Upper lobe of left lung (tissue), 6 donors: Measurements from ENCODE around the gene AHNAK. TPM values are rescaled to one million over a fixed set of nuclear protein-coding genes. Genes with fewer than 3 reads are reported as not detected.

Source experiments
- ATAC-seq, 2 donors: fragments of 200-7000 bp; cut with Tn5 transposase; one replicate each; pipeline ENCODE4 v1.9.1; 2022; ENCODE audit warnings: mild to moderate bottlenecking in 2 of 2, moderate library complexity in 2 of 2; ENCODE audit not compliant: low FRiP score in 2 of 2
- DNase-seq, 2 donors: peaks; one replicate each; pipeline ENCODE4 v3.0.0-alpha.2; 2019 to 2020
- H3K27ac ChIP-seq, 4 donors: fragments of 200-600 bp; sonication (generic); one replicate each; pipeline ENCODE4 v1.5.1; 2016 to 2019
- H3K27me3 ChIP-seq, 4 donors: fragments of 200-600 bp; sonication (generic); one replicate each; pipeline ENCODE4 v1.5.1; 2017 to 2019
- H3K36me3 ChIP-seq, 4 donors: fragments of 200-600 bp; sonication (generic); one replicate each; pipeline ENCODE4 v1.5.1; 2016 to 2019
- H3K4me1 ChIP-seq, 4 donors: fragments of 200-600 bp; sonication (generic); one replicate each; pipeline ENCODE4 v1.5.1; 2018 to 2019
- H3K4me3 ChIP-seq, 4 donors: fragments of 200-600 bp; sonication (generic); one replicate each; pipeline ENCODE4 v1.5.1; 2017 to 2019; ENCODE audit warnings: mild to moderate bottlenecking in 2 of 4, moderate library complexity in 1 of 4
- H3K9me3 ChIP-seq, 4 donors: fragments of 200-600 bp; sonication (generic); one replicate each; pipeline ENCODE4 v1.5.1; 2018 to 2019
- CTCF ChIP-seq, 6 experiments: fragments of 450-650 bp in 4 of 6; fragments of 200-600 bp in 2 of 6; sonication (generic) in 2 of 6; IDR thresholded peaks; one replicate each; pipeline ENCODE4 v1.5.1; 2016 to 2019; ENCODE audit warnings: antibody characterized with exemption in 6 of 6
- EP300 ChIP-seq, 4 donors: sonication (generic); formaldehyde crosslinking; IDR thresholded peaks; one replicate each; pipeline ENCODE4 v1.5.1; 2017; ENCODE audit warnings: antibody characterized with exemption in 4 of 4, control low read depth in 2 of 4
- POLR2A ChIP-seq, 4 donors: fragments of 450-650 bp; IDR thresholded peaks; one replicate each; pipeline ENCODE4 v1.5.1; 2016 to 2017; ENCODE audit warnings: antibody characterized with exemption in 4 of 4, mild to moderate bottlenecking in 2 of 4
- POLR2AphosphoS5 ChIP-seq, 2 donors: sonication (generic); formaldehyde crosslinking; IDR thresholded peaks; one replicate each; pipeline ENCODE4 v1.5.1; 2017; ENCODE audit warnings: antibody characterized with exemption in 2 of 2
- WGBS, 2 donors: methylation state at CpG; one replicate each; pipeline ENCODE4 v1.1.5; 2017 to 2018; 5-methylcytosine and 5-hydroxymethylcytosine counted together
- total RNA-seq, 6 donors: library from RNA; depleted of rRNA in 4 of 6; stranded (reverse); fragments of >200 nt in 4 of 6; gene quantifications; one replicate each; pipeline versions ENCODE4 v1.1.0 to v1.2.1, GENCODE V29; 2016 to 2021
- donor health status: DM: no; HTN: no; CAD: no; lungs with moderate emphysema.
- donor health status: DM: no; HTN: yes; CAD: no; lungs with severe emphysema.

The AHNAK gene
- total RNA-seq, 6 donors from 2014 or later, result 583 to 1,153 (median 829) TPM

GRCh38 chr11:62487738-62488551 lies 58.7 kb downstream of the AHNAK start:
- DNase-seq, result no peak
- no peaks in the 10 kb centered on the region for H3K27me3 ChIP-seq
- H3K4me1 ChIP-seq, result peaks cover 0 to 5% (median 0%) of the 10 kb centered on the region in 4 donors
- TF ChIP-seq POLR2AphosphoS5 (IDR thresholded peaks at IDR 0.05) (no peak), EP300 (IDR thresholded peaks at IDR 0.05) (no peak), CTCF (IDR thresholded peaks at IDR 0.05) (no peak)
- H3K27ac ChIP-seq, result no peak overlapping the region
- H3K36me3 ChIP-seq, result no peaks in the 10 kb centered on the region
- H3K4me3 ChIP-seq, result no peak overlapping the region
- ATAC-seq, result no peak
- 36 to 42% methylated on average over 19 of the region's 19 CpGs for WGBS, 2 donors
- H3K9me3 ChIP-seq, result no peaks in the 10 kb centered on the region

- no peaks in the 10 kb centered on the region for H3K36me3 ChIP-seq
- H3K4me1 ChIP-seq, result peaks cover 0 to 5% (median 0%) of the 10 kb centered on the region in 4 donors
- no peak overlapping the region for H3K4me3 ChIP-seq
- TF ChIP-seq CTCF (IDR thresholded peaks at IDR 0.05) (no peak), POLR2AphosphoS5 (IDR thresholded peaks at IDR 0.05) (no peak), POLR2A (IDR thresholded peaks at IDR 0.05) (no peak), EP300 (IDR thresholded peaks at IDR 0.05) (no peak)
- no peak for ATAC-seq
- no peaks in the 10 kb centered on the region for H3K9me3 ChIP-seq
- 74 to 85% methylated on average over 8 of the region's 8 CpGs for WGBS, 2 donors
- no peak overlapping the region for H3K27ac ChIP-seq
- no peaks in the 10 kb centered on the region for H3K27me3 ChIP-seq
- no peak for DNase-seq
Observed at GRCh38 chr11:62487136-62487535, 59.5 kb downstream of the AHNAK start.

GRCh38 chr11:62484352-62484751 lies 62.3 kb downstream of the AHNAK start:
- Histone ChIP-seq H3K27ac (no peak overlapping the region), H3K4me1 (peaks cover 0 to 6% (median 4%) of the 10 kb centered on the region in 4 donors), H3K36me3 (no peaks in the 10 kb centered on the region), H3K4me3 (no peak overlapping the region), H3K9me3 (no peaks in the 10 kb centered on the region), H3K27me3 (no peaks in the 10 kb centered on the region)
- TF ChIP-seq POLR2A (IDR thresholded peaks at IDR 0.05) (no peak), CTCF (IDR thresholded peaks at IDR 0.05) (no peak), EP300 (IDR thresholded peaks at IDR 0.05) (no peak), POLR2AphosphoS5 (IDR thresholded peaks at IDR 0.05) (no peak)
- 88 to 89% methylated on average over 6 of the region's 6 CpGs for WGBS, 2 donors
- DNase-seq (no peak), ATAC-seq (no peak)

GRCh38 chr11:62482753-62483152 lies 63.9 kb downstream of the AHNAK start:
- ATAC-seq (no peak), DNase-seq (no peak)
- no peak overlapping the region for H3K27ac ChIP-seq
- TF ChIP-seq POLR2AphosphoS5 (IDR thresholded peaks at IDR 0.05), result no peak
- TF ChIP-seq POLR2A (IDR thresholded peaks at IDR 0.05), result no peak
- TF ChIP-seq EP300 (IDR thresholded peaks at IDR 0.05), result no peak
- no peak for TF ChIP-seq CTCF (IDR thresholded peaks at IDR 0.05)
- 83% methylated on average over 6 of the region's 6 CpGs for WGBS, 2 donors
- H3K9me3 ChIP-seq, result no peaks in the 10 kb centered on the region
- H3K36me3 ChIP-seq, result no peaks in the 10 kb centered on the region
- H3K27me3 ChIP-seq, result no peaks in the 10 kb centered on the region
- H3K4me1 ChIP-seq, result peaks cover 0 to 6% (median 4%) of the 10 kb centered on the region in 4 donors
- H3K4me3 ChIP-seq, result no peak overlapping the region
